Skeletal muscle satellite cell (primary cell): ENCODE results near the gene MGLL. TPM values are rescaled to one million over a fixed set of nuclear protein-coding genes. Genes with fewer than 3 reads are reported as not detected.

Source experiments
- H3K27me3 ChIP-seq: 2 replicates; pipeline ENCODE4 v1.7.0; 2013; ENCODE audit warnings: low read length; ENCODE audit not compliant: control insufficient read depth, insufficient read depth
- H3K36me3 ChIP-seq: 2 replicates; pipeline ENCODE4 v1.7.0; 2013; ENCODE audit warnings: mild to moderate bottlenecking, control low read depth, low read length; ENCODE audit not compliant: insufficient read depth
- H3K4me1 ChIP-seq: 2 replicates; pipeline ENCODE4 v1.7.0; 2013; ENCODE audit warnings: low read length; ENCODE audit not compliant: control insufficient read depth, insufficient read depth
- H3K4me2 ChIP-seq: 2 replicates; pipeline ENCODE4 v1.7.0; 2013; ENCODE audit warnings: mild to moderate bottlenecking, low read length
- H3K4me3 ChIP-seq: 2 replicates; pipeline ENCODE4 v1.7.0; 2013; ENCODE audit warnings: low read length
- H3K9ac ChIP-seq: 2 replicates; pipeline ENCODE4 v1.7.0; 2013; ENCODE audit warnings: mild to moderate bottlenecking, low read depth, low read length, moderate library complexity
- H3K9me3 ChIP-seq: replicated peaks from 2 replicates; pipeline ENCODE4 v1.7.0; 2013; ENCODE audit warnings: mild to moderate bottlenecking, control low read depth, low read length
- total RNA-seq: library from RNA; depleted of rRNA; stranded (reverse); fragments of >200 nt; gene quantifications from 2 replicates; pipeline ENCODE4 v1.2.3, GENCODE V29; 2012; rRNA removed

MGLL gene
- total RNA-seq = 34.0 and 68.8 TPM in 2 replicates

DNA sequence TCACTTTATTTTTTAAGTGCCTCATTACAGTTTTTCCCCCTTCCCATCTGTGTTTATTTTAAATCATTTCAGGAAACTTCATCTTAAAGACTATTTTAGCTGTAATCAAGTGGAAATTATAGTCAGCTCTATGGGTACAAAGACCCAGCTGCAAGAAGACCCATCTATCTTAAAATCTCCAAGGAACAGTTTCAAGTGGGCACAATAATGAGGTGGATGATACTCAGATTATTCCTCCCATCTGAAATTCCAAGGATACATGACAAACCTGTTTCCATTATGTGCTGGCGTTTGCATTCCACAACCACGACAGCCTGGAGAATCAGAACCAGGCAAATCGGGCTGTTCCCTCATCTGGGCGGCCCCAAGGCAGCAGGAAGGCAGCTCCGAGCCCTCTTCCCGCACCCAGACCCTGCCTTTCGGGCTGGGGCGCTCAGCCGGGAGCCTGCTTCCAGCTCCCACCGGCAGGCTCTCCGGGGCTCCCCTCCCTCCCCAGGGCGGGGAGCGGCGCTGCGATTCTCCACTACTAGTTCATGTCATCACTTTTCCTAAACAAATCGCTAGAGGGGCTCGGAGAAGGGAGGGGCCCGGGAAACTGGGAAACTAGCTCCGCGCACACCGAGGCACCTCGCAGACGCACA is at the start of gene MGLL:
Gene MGLL (minus strand): TSS at position 475 of the 641 bp plus-strand sequence. CDS start 197 bp downstream, at position 278.
- no peaks in the 10 kb centered on the region for H3K27me3 ChIP-seq
- H3K9ac ChIP-seq = peak within 1 kb of the TSS; percentile 93
- H3K4me1 ChIP-seq = peaks cover 39% of the 10 kb centered on the region
- H3K9me3 ChIP-seq = no peaks in the 10 kb centered on the region
- peak within 1 kb of the TSS; percentile 99 for H3K4me3 ChIP-seq
- peak within 1 kb of the TSS; percentile 100 for H3K4me2 ChIP-seq
- H3K36me3 ChIP-seq = peaks cover 10% of the 10 kb centered on the region

GRCh38 chr3:127870156-127870555 is 47.8 kb upstream of the MGLL start:
- no peaks in the 10 kb centered on the region for H3K4me1 ChIP-seq
- H3K4me2 ChIP-seq = no peak overlapping the region
- no peaks in the 10 kb centered on the region for H3K9me3 ChIP-seq
- H3K27me3 ChIP-seq = peaks cover 15% of the 10 kb centered on the region
- H3K4me3 ChIP-seq = no peak overlapping the region
- no peak overlapping the region for H3K9ac ChIP-seq
- H3K36me3 ChIP-seq = no peaks in the 10 kb centered on the region

DNA sequence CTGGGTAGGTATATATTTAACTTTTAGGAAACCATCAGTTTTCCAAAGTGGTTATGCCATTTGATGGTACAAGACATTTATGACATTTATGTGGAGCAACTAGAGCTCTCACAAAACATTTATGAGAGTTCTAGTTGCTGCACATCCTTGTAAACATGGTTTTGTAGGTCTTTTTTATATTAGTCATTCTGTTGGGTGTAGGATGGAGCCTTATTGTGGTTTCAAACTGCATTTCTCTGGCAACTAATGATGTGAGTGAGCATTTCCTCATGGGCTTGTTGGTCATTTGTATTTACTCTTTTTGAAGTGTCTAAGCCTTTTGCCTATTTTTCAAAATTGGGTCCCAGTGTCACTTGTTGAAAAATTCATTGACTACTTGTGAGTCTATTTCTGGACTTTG is 45.7 kb upstream of the MGLL start:
- Histone ChIP-seq H3K9ac (no peak overlapping the region), H3K4me1 (no peaks in the 10 kb centered on the region), H3K9me3 (no peaks in the 10 kb centered on the region), H3K4me2 (no peak overlapping the region), H3K27me3 (peaks cover 15% of the 10 kb centered on the region), H3K36me3 (no peaks in the 10 kb centered on the region), H3K4me3 (no peak overlapping the region)

DNA sequence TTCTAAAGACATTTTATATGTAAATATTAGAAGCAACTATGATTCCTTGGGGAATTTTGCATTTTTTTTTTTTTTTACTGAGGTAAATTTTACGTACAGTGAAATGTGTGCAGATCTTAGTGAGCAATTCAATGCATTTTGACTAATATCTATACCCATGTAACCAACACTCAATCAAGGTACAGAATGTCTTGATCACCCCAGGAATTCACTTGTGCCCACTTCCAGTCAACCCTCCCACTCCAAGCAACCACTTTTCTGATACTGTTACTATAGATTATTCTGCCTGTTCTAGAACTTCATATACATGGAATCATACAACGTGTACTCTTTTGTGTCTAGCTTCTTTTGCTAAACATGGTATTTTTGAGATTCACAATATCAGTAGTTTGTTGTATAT is 45.1 kb upstream of the MGLL start:
- H3K4me3 ChIP-seq = no peak overlapping the region
- H3K27me3 ChIP-seq = peaks cover 15% of the 10 kb centered on the region
- H3K9ac ChIP-seq = no peak overlapping the region
- H3K4me2 ChIP-seq = no peak overlapping the region
- no peaks in the 10 kb centered on the region for H3K4me1 ChIP-seq
- H3K9me3 ChIP-seq = no peaks in the 10 kb centered on the region
- no peaks in the 10 kb centered on the region for H3K36me3 ChIP-seq

DNA sequence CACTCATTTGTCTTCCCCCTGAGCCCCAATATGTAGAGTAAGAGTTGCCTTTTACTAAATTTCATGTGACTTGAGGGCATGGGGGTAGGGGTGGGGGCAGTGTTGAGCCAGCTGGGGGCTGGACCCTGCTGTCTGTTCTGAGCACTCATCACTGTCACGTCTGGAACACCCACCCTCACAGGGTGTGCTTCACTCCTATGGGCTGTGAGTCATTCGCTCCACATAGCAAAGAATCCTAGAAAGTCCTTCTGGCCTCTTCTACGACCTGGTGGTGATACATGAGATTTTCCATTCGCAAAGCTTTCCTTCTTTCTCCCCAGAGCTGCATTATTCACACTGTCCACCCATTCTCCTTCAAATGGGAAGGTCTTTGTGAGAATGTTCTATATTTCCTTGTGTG is 43.6 kb upstream of the MGLL start:
- Histone ChIP-seq H3K27me3 (peaks cover 17% of the 10 kb centered on the region), H3K36me3 (no peaks in the 10 kb centered on the region)

DNA sequence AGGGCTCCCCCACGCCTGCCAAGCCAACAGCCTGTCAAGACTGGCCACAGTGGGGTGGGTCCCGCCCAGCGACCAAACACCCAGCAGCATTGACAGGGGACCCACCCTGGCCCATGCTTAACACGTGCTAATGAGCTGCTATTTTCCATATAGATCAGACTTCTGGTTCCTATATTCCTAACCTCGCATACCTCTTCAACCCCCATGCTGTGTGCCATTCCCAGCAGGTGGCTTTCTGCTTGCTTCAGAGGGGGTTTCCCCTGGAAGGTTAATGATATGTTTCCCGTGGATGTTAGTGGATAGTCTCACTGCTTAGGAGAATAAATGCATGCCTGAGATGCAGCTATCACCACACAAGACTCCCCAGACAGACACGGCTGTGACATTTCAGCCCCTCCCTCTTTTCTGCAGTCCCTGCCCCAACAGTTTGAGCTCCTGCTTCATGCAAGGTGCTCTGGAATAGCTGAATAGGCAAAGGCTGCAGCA is 37.9 kb upstream of the MGLL start:
- Histone ChIP-seq H3K36me3 (no peaks in the 10 kb centered on the region), H3K27me3 (peaks cover 15% of the 10 kb centered on the region), H3K9me3 (no peaks in the 10 kb centered on the region), H3K9ac (no peak overlapping the region), H3K4me1 (no peaks in the 10 kb centered on the region), H3K4me3 (no peak overlapping the region), H3K4me2 (no peak overlapping the region)

More for the DNA sequence above, 43.6 kb upstream of the MGLL start:
- H3K9me3 ChIP-seq = no peaks in the 10 kb centered on the region
- H3K4me1 ChIP-seq = no peaks in the 10 kb centered on the region
- no peak overlapping the region for H3K4me2 ChIP-seq
- H3K4me3 ChIP-seq = no peak overlapping the region
- no peak overlapping the region for H3K9ac ChIP-seq

DNA sequence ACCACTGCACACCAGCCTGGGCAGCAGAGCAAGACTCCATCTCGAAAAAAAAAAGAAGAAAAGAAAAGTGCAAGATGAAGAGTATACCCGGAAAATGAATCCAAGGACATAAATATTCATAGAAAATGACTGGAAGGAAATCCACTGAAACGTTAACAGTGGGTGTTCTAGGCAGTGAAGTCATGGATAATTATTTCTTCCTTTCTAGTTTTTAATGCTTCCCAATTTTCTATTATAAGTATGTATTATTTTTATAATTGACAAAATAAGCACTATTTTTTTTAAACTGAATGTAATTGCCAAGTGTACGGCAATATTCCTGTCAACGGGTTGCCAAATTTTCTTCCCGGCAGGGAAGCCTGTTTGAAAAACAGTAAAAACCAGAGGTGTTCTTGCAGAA is 37.4 kb upstream of the MGLL start:
- no peaks in the 10 kb centered on the region for H3K4me1 ChIP-seq
- no peak overlapping the region for H3K4me3 ChIP-seq
- no peak overlapping the region for H3K9ac ChIP-seq
- no peak overlapping the region for H3K4me2 ChIP-seq
- no peaks in the 10 kb centered on the region for H3K9me3 ChIP-seq
- H3K27me3 ChIP-seq = peaks cover 15% of the 10 kb centered on the region
- H3K36me3 ChIP-seq = no peaks in the 10 kb centered on the region

- H3K27me3 ChIP-seq = peaks cover 15% of the 10 kb centered on the region
- H3K4me1 ChIP-seq = no peaks in the 10 kb centered on the region
- H3K4me3 ChIP-seq = no peak overlapping the region
- H3K36me3 ChIP-seq = no peaks in the 10 kb centered on the region
- H3K4me2 ChIP-seq = no peak overlapping the region
- H3K9me3 ChIP-seq = no peaks in the 10 kb centered on the region
- H3K9ac ChIP-seq = no peak overlapping the region
These were observed 36.6 kb upstream of the MGLL start for GRCh38 chr3:127858937-127859336.

DNA sequence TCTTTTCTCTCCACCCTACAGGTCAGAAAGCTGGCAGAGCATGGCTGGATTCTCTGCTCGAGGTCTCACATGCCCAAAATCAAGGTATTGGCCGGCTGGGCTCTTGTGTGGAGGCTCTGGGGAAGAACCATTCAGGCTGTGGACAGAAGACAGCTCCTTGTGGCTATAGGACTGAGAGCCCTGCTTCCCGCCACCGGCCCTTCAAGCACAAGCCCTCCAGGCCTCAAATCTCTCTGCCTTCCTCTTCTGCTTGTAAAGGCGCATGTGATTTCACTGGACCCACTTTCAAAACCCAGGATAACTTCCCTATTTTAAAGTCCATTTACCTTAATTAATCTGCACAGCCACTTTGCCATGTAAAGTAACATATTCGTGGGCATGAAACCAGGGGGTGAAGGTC is 36.2 kb upstream of the MGLL start:
- no peak overlapping the region for H3K4me2 ChIP-seq
- no peak overlapping the region for H3K9ac ChIP-seq
- H3K4me3 ChIP-seq = no peak overlapping the region
- peaks cover 15% of the 10 kb centered on the region for H3K27me3 ChIP-seq
- H3K36me3 ChIP-seq = no peaks in the 10 kb centered on the region
- H3K9me3 ChIP-seq = no peaks in the 10 kb centered on the region
- H3K4me1 ChIP-seq = no peaks in the 10 kb centered on the region

DNA sequence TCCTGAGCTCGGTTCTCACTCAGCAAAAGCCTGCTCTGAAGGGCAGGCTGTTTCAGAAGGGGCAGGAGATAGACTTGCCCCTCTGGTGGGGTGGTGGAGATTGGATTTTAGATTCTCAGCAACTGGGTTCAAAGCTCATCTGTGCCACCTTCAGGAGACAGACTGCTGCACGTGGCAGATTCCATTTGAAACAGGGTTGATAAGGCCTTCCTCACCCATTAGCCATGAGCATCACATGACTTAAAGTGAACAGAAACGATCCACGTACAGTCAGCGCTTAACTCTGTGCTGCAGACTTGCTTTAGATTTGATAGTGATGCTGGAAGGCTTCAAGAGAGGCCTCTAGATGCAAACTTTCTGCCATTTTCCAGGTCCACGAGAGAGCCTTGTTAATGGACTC is 35.0 kb upstream of the MGLL start:
- peaks cover 15% of the 10 kb centered on the region for H3K27me3 ChIP-seq
- no peaks in the 10 kb centered on the region for H3K4me1 ChIP-seq
- H3K9ac ChIP-seq = no peak overlapping the region
- H3K4me2 ChIP-seq = no peak overlapping the region
- H3K4me3 ChIP-seq = no peak overlapping the region
- no peaks in the 10 kb centered on the region for H3K9me3 ChIP-seq
- no peaks in the 10 kb centered on the region for H3K36me3 ChIP-seq

- H3K27me3 ChIP-seq = peaks cover 15% of the 10 kb centered on the region
- no peaks in the 10 kb centered on the region for H3K36me3 ChIP-seq
- H3K4me3 ChIP-seq = no peak overlapping the region
These were observed 34.5 kb upstream of the MGLL start for GRCh38 chr3:127856801-127857200.

DNA sequence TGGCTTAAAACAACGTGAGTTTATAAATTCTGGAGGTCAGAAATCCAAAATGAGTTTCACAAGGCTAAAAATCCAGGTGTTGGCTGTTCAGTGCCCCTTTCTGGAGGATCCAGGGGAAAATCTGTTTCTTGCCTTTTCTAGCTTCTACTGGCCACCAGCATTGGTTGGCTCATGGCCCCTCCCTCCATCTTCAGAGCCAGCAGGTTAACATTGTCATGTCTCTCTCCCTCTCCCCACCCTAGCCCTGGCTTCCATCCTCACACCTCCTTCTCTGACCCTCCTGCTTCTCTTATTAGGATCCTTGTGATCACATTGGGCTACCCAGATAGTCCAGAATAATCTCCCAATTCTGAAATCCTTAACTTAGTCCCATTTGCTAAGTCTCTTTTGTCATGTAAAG is 32.9 kb upstream of the MGLL start:
- Histone ChIP-seq H3K9me3 (no peaks in the 10 kb centered on the region), H3K36me3 (no peaks in the 10 kb centered on the region), H3K27me3 (peaks cover 3% of the 10 kb centered on the region), H3K4me1 (no peaks in the 10 kb centered on the region), H3K9ac (no peak overlapping the region), H3K4me3 (no peak overlapping the region), H3K4me2 (no peak overlapping the region)

More at GRCh38 chr3:127856801-127857200, 34.5 kb upstream of the MGLL start:
- H3K4me2 ChIP-seq = no peak overlapping the region
- no peaks in the 10 kb centered on the region for H3K4me1 ChIP-seq
- no peaks in the 10 kb centered on the region for H3K9me3 ChIP-seq
- no peak overlapping the region for H3K9ac ChIP-seq
